Measurements from ENCODE around the gene POLD3.
A peak's percentile ranks its signal among the peaks of the same experiment; 100 is the strongest.
"Not testable (repeated sequence)": the region's sequence is repeated elsewhere in the genome, so short reads cannot be mapped to it uniquely, and the experiment has no call there.

POLD3 gene

GRCh38 chr11:74583024-74583624, 9.3 kb upstream of the POLD3 start:
- no peak for DNase-seq (ENCODE audit: low read depth)

- not testable (repeated sequence) for DNase-seq (ENCODE audit: low read depth)
Observed at GRCh38 chr11:74590492-74590891, 1.9 kb upstream of the POLD3 start.

- no peak for DNase-seq (ENCODE audit: low read depth)
Observed at GRCh38 chr11:74592063-74592440, 330 bp upstream of the POLD3 start.

GRCh38 chr11:74593463-74593862, 1.1 kb downstream of the POLD3 start:
- DNase-seq (ENCODE audit: low read depth) = no peak

- DNase-seq (ENCODE audit: low read depth) = no peak
Observed at GRCh38 chr11:74602637-74603556, 10.5 kb downstream of the POLD3 start.

GRCh38 chr11:74603845-74604244, 11.5 kb downstream of the POLD3 start:
- DNase-seq (ENCODE audit: low read depth) = no peak

- DNase-seq (ENCODE audit: low read depth) = no peak
Observed at GRCh38 chr11:74604311-74604710, 11.9 kb downstream of the POLD3 start.

GRCh38 chr11:74605403-74605802, 13.0 kb downstream of the POLD3 start:
- no peak for DNase-seq (ENCODE audit: low read depth)

GRCh38 chr11:74608431-74608830, 16.0 kb downstream of the POLD3 start:
- DNase-seq (ENCODE audit: low read depth) = no peak

GRCh38 chr11:74611369-74611861, 19.0 kb downstream of the POLD3 start:
- DNase-seq (ENCODE audit: low read depth) = no peak

GRCh38 chr11:74612877-74613276, 20.5 kb downstream of the POLD3 start:
- DNase-seq (ENCODE audit: low read depth) = no peak

GRCh38 chr11:74615311-74615710, 22.9 kb downstream of the POLD3 start:
- no peak for DNase-seq (ENCODE audit: low read depth)

GRCh38 chr11:74615988-74616387, 23.6 kb downstream of the POLD3 start:
- no peak for DNase-seq (ENCODE audit: low read depth)

- no peak for DNase-seq (ENCODE audit: low read depth)
Observed at GRCh38 chr11:74620531-74620930, 28.1 kb downstream of the POLD3 start.

GRCh38 chr11:74626130-74626529, 33.7 kb downstream of the POLD3 start:
- DNase-seq (ENCODE audit: low read depth) = no peak

- DNase-seq (ENCODE audit: low read depth) = no peak
Observed at GRCh38 chr11:74626604-74627003, 34.2 kb downstream of the POLD3 start.

GRCh38 chr11:74627381-74627780, 35.0 kb downstream of the POLD3 start:
- DNase-seq (ENCODE audit: low read depth) = no peak

GRCh38 chr11:74630043-74630442, 37.7 kb downstream of the POLD3 start:
- no peak for DNase-seq (ENCODE audit: low read depth)

- no peak for DNase-seq (ENCODE audit: low read depth)
Observed at GRCh38 chr11:74633406-74634393, 41.3 kb downstream of the POLD3 start.

GRCh38 chr11:74634537-74634936, 42.2 kb downstream of the POLD3 start:
- peak; percentile 38 for DNase-seq (ENCODE audit: low read depth)

GRCh38 chr11:74636630-74637184, 44.3 kb downstream of the POLD3 start:
- DNase-seq (ENCODE audit: low read depth) = peak; percentile 83

- DNase-seq (ENCODE audit: low read depth) = no peak
Observed at GRCh38 chr11:74637700-74638099, 45.3 kb downstream of the POLD3 start.
